Measurements from ENCODE around the gene ALDH2. TPM values are rescaled to one million over a fixed set of nuclear protein-coding genes. Genes with fewer than 3 reads are reported as not detected.
A peak's percentile ranks its signal among the peaks of the same experiment; 100 is the strongest.

Gene ALDH2
- polyA plus RNA-seq, 1 of the 3 experiments (the other 2 are of a cell fraction), result 67.5 TPM

DNA sequence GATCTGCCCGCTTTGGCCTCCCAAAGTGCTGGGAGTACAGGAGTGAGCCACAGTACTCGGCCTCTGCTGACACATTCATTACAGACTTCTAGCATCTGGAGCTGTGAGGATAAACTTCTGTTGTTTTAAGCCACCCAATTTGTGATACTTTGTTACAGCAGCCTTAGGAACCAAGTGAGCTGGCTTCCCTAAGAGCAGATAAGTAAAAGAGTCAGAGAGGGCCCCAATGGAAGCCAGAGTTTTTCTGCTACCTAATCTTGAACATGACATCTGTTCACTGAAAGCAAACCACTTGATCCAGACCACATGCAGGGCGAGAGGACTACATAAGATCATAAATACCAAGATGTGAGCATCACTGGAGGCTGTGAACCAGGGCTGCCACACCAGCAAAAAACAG, 71.6 kb downstream of the ALDH2 start:
- 97% methylated on average over 3 of the region's 3 CpGs for WGBS (ENCODE audit: low lambda C conversion rate)
- TF ChIP-seq, protein P1, sequence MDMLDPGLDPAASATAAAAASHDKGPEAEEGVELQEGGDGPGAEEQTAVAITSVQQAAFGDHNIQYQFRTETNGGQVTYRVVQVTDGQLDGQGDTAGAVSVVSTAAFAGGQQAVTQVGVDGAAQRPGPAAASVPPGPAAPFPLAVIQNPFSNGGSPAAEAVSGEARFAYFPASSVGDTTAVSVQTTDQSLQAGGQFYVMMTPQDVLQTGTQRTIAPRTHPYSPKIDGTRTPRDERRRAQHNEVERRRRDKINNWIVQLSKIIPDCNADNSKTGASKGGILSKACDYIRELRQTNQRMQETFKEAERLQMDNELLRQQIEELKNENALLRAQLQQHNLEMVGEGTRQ (IDR thresholded peaks at IDR 0.05; ENCODE audit: borderline replicate concordance, low read depth, low read length), result no peak
- TF ChIP-seq YY1 (IDR thresholded peaks at IDR 0.05; ENCODE audit: low read depth), result no peak
- TF ChIP-seq, protein P2, sequence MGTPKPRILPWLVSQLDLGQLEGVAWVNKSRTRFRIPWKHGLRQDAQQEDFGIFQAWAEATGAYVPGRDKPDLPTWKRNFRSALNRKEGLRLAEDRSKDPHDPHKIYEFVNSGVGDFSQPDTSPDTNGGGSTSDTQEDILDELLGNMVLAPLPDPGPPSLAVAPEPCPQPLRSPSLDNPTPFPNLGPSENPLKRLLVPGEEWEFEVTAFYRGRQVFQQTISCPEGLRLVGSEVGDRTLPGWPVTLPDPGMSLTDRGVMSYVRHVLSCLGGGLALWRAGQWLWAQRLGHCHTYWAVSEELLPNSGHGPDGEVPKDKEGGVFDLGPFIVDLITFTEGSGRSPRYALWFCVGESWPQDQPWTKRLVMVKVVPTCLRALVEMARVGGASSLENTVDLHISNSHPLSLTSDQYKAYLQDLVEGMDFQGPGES (IDR thresholded peaks at IDR 0.05; ENCODE audit: low read depth, low read length), result no peak
- no peak for TF ChIP-seq GATA2 (CRISPR knock-in tag; IDR thresholded peaks at IDR 0.05)
- no peak for TF ChIP-seq MXI1 (IDR thresholded peaks at IDR 0.05; ENCODE audit: low read depth, low read length)
- no peak for TF ChIP-seq RCOR1 (IDR thresholded peaks at IDR 0.05; ENCODE audit: low read length)
- TF ChIP-seq RXRA (IDR thresholded peaks at IDR 0.05; ENCODE audit: borderline replicate concordance, low read depth), result no peak
- TF ChIP-seq, protein P3, sequence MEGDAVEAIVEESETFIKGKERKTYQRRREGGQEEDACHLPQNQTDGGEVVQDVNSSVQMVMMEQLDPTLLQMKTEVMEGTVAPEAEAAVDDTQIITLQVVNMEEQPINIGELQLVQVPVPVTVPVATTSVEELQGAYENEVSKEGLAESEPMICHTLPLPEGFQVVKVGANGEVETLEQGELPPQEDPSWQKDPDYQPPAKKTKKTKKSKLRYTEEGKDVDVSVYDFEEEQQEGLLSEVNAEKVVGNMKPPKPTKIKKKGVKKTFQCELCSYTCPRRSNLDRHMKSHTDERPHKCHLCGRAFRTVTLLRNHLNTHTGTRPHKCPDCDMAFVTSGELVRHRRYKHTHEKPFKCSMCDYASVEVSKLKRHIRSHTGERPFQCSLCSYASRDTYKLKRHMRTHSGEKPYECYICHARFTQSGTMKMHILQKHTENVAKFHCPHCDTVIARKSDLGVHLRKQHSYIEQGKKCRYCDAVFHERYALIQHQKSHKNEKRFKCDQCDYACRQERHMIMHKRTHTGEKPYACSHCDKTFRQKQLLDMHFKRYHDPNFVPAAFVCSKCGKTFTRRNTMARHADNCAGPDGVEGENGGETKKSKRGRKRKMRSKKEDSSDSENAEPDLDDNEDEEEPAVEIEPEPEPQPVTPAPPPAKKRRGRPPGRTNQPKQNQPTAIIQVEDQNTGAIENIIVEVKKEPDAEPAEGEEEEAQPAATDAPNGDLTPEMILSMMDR (IDR thresholded peaks at IDR 0.05), result no peak
- TF ChIP-seq CHD2 (IDR thresholded peaks at IDR 0.05; ENCODE audit: low read length, partially characterized antibody), result no peak
- no peak for TF ChIP-seq EZH2phosphoT487 (IDR thresholded peaks at IDR 0.05; ENCODE audit: borderline replicate concordance, low read depth)
- TF ChIP-seq JUND (IDR thresholded peaks at IDR 0.05), result no peak
- peaks cover 7 to 12% of the 10 kb centered on the region in 2 experiments; a peak in 2 of 4 replicates for H3K4me1 ChIP-seq (ENCODE audit: control insufficient read depth in 1 of 2, insufficient read depth in 2 of 2, low read depth in 1 of 2, low read length in 1 of 2)
- ChIA-PET POLR2A (interaction anchor here (0.6 kb wide), 1 partner anchor 20 kb away, joined by 4 read pairs; no protein-coding TSS in a partner anchor), CTCF (no interaction called here)
- no peak overlapping the region for H3K27ac ChIP-seq (ENCODE audit: low read depth in 2 of 2, low read length in 1 of 2)
- no peak overlapping the region for H3K9ac ChIP-seq
- H4K20me1 ChIP-seq (ENCODE audit: insufficient read depth), result no peaks in the 10 kb centered on the region
- H2AFZ ChIP-seq (ENCODE audit: low read depth), result no peak overlapping the region
- no peak overlapping the region for H3K4me2 ChIP-seq
- no peaks in the 10 kb centered on the region for H3K27me3 ChIP-seq (ENCODE audit: insufficient read depth)
- DNase-seq, result no peak
- H3K4me3 ChIP-seq (ENCODE audit: low read depth in 2 of 2, low read length in 1 of 2), result no peak overlapping the region
- H3F3A ChIP-seq (replicated peaks; ENCODE audit: insufficient read depth), result peaks cover 9% of the 10 kb centered on the region
- H3K79me2 ChIP-seq (ENCODE audit: insufficient read depth), result peaks cover 35% of the 10 kb centered on the region
- peaks cover 4 to 7% of the 10 kb centered on the region in 2 experiments for H3K36me3 ChIP-seq (replicated peaks in 1 of 2; ENCODE audit: control insufficient read depth in 1 of 2, insufficient read depth in 2 of 2, low read length in 1 of 2)
- no peaks in the 10 kb centered on the region for H3K9me3 ChIP-seq
- no peaks in the 10 kb centered on the region for H3K9me2 ChIP-seq

DNA sequence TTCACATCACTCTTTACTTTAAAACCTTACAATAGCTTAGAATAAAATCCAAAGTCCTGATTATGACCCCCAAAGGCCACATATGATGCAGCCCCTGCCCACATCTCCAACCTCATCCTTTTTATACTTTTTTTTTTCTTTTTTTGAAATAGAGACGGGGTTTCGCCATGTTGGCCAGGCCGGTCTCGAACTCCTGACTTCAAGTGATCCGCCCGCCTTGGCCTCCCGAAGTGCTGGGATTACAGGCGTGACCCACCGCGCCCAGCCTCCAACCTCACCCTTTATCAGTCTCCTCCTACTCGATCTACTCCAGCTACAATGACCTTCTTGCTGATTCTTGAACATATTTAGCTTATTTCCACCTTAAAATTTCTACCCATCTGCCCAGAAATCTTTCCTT, 74.1 kb downstream of the ALDH2 start:
- ChIA-PET POLR2A (no interaction called here), CTCF (interaction anchor here (2.6 kb wide), 1 partner anchor 87 kb away, joined by 13 read pairs; no protein-coding TSS in a partner anchor)
- Histone ChIP-seq H3K4me3 (ENCODE audit: low read depth in 2 of 2, low read length in 1 of 2) (peak overlapping the region; percentile 77 to 82), H3K4me2 (peak overlapping the region; percentile 79), H3K79me2 (ENCODE audit: insufficient read depth) (peaks cover 60% of the 10 kb centered on the region), H3K9me3 (no peaks in the 10 kb centered on the region), H3K9ac (peak overlapping the region; percentile 93), H3K27me3 (ENCODE audit: insufficient read depth) (no peaks in the 10 kb centered on the region), H3K27ac (ENCODE audit: low read depth in 2 of 2, low read length in 1 of 2) (peak overlapping the region in 1 of 2 experiments; percentile 84; a peak in 1 of 4 replicates), H3K4me1 (ENCODE audit: control insufficient read depth in 1 of 2, insufficient read depth in 2 of 2, low read depth in 1 of 2, low read length in 1 of 2) (peaks cover 12 to 15% of the 10 kb centered on the region in 2 experiments; a peak in 2 of 4 replicates), H3K9me2 (no peaks in the 10 kb centered on the region), H3K36me3 (replicated peaks in 1 of 2; ENCODE audit: control insufficient read depth in 1 of 2, insufficient read depth in 2 of 2, low read length in 1 of 2) (peaks cover 5 to 11% of the 10 kb centered on the region in 2 experiments), H4K20me1 (ENCODE audit: insufficient read depth) (no peaks in the 10 kb centered on the region), H2AFZ (ENCODE audit: low read depth) (peak overlapping the region; percentile 93; the same call in 1 of the 2 replicates), H3F3A (replicated peaks; ENCODE audit: insufficient read depth) (peaks cover 9% of the 10 kb centered on the region)
- WGBS (ENCODE audit: low lambda C conversion rate), result 9% methylated on average over 11 of the region's 11 CpGs
- no peak for TF ChIP-seq SIN3A (IDR thresholded peaks at IDR 0.05; ENCODE audit: borderline replicate concordance, low read depth, low read length)
- DNase-seq, result no peak
